Body of pancreas (tissue), 4 donors: ENCODE measurements around the gene MPND. TPM values are rescaled to one million over a fixed set of nuclear protein-coding genes. Genes with fewer than 3 reads are reported as not detected.

ENCODE experiments used
- ATAC-seq: fragments of 150-250 bp; one replicate; pipeline ENCODE4 v1.9.1; 2016
- DNase-seq, 4 donors: peaks; one replicate each; pipeline ENCODE4 v3.0.0-alpha.2; 2019
- H3K27ac ChIP-seq, 4 donors: fragments of 200-600 bp; sonication (generic); 1 replicate in 3 of 4; 2 replicates in 1 of 4; pipeline versions ENCODE4 v1.5.1 to v1.6.1; 2016 to 2019; ENCODE audit warnings: mild to moderate bottlenecking in 1 of 4, mixed read lengths in 1 of 4, moderate library complexity in 1 of 4
- H3K27me3 ChIP-seq, 2 donors: fragments of 200-600 bp; sonication (generic); one replicate each; pipeline ENCODE4 v1.6.0; 2016; ENCODE audit warnings: mild to moderate bottlenecking in 1 of 2
- H3K36me3 ChIP-seq, 2 donors: fragments of 200-600 bp; sonication (generic); replicated peaks in 1 of 2; 2 replicates each; pipeline ENCODE4 v1.5.1; 2016; ENCODE audit warnings: low read depth in 2 of 2; ENCODE audit not compliant: insufficient read depth in 1 of 2
- H3K4me1 ChIP-seq: fragments of 200-600 bp; sonication (generic); one replicate; pipeline ENCODE4 v1.6.0; 2016
- H3K4me3 ChIP-seq, 2 donors: fragments of 200-600 bp; sonication (generic); 1 replicate in 1 of 2; 2 replicates in 1 of 2; pipeline ENCODE4 v1.5.1; 2016 to 2019
- H3K9me3 ChIP-seq, 3 donors: fragments of 200-600 bp; sonication (generic); 1 replicate in 2 of 3; 2 replicates in 1 of 3; pipeline ENCODE4 v1.5.1; 2016
- CTCF ChIP-seq, 7 experiments: fragments of 450-650 bp in 4 of 7; fragments of 200-600 bp in 3 of 7; sonication (generic) in 3 of 7; IDR thresholded peaks; one replicate each; pipeline ENCODE4 v1.5.1; 2016 to 2019; ENCODE audit warnings: antibody characterized with exemption in 7 of 7
- POLR2A ChIP-seq, 3 donors: fragments of 450-650 bp; IDR thresholded peaks; one replicate each; pipeline ENCODE4 v1.6.1; 2016; ENCODE audit warnings: antibody characterized with exemption in 3 of 3, mild to moderate bottlenecking in 2 of 3
- WGBS, 2 donors: methylation state at CpG; one replicate each; pipeline ENCODE4 v1.1.5; 2017; 5-methylcytosine and 5-hydroxymethylcytosine counted together
- intact Hi-C: fragments of 100-400 bp; cut with DNase I; formaldehyde crosslinking; loops from one replicate; pipeline ENCODE4 v1.15.1; 2023
- total RNA-seq, 2 donors: library from RNA; depleted of rRNA; stranded (reverse); fragments of >200 nt; gene quantifications; one replicate each; pipeline ENCODE4 v1.1.0, GENCODE V29; 2016

The MPND gene
- total RNA-seq, 2 donors from 2014 or later, result 0.99 to 7.5 TPM

DNA sequence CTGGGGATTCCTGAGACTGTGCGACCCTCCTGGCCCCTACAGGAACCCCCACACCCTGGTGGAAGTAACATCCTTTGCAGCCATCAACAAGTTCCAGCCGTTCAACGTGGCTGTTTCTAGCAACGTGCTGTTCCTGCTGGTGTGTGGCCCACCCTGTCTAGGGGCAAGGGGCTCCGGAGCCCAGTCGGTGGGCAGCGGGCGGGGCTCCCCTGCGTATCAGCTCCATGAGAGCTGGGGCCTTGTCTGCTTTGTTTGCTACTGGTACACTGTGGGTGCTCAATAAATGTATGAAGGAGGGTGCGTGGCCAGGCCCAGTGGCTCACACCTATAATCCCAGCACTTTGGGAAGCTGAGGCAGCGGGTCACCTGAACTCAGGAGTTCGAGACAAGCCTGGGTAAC is 10.9 kb downstream of the MPND start:
- 81 to 92% methylated on average over 4 to 12 of the region's 12 CpGs for WGBS, 2 donors
- no peaks in the 10 kb centered on the region for H3K36me3 ChIP-seq

DNA sequence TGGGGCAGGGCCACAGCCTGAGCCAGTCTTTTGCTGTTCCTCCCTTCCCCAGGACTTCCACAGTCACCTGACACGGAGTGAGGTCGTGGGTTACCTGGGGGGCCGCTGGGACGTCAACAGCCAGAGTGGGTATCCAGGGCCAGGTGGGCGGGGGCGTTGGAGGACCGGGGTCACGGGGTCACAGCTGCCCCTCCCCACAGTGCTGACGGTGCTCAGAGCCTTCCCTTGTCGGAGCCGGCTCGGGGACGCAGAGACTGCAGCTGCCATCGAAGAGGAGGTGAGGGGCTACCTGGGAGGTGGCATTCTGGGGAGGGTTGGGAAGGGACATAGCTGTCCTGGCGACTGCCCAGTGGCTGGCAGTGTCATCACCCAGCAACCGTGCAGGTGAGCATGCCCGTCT is 11.5 kb downstream of the MPND start:
- peaks cover 0 to 4% of the 10 kb centered on the region in 2 donors for H3K36me3 ChIP-seq
- DNase-seq (no peak), ATAC-seq (no peak)
- no peaks in the 10 kb centered on the region for H3K27me3 ChIP-seq
- H3K9me3 ChIP-seq, result no peaks in the 10 kb centered on the region
- no peak overlapping the region for H3K27ac ChIP-seq
- 80 to 89% methylated on average over 6 to 10 of the region's 17 CpGs for WGBS, 2 donors
- intact Hi-C loops, result loop anchor here (5.0 kb wide), 1 partner anchor 88 kb away; no protein-coding TSS in a partner anchor
- H3K4me1 ChIP-seq, result no peaks in the 10 kb centered on the region
- H3K4me3 ChIP-seq, result no peak overlapping the region
- TF ChIP-seq POLR2A (IDR thresholded peaks at IDR 0.05), result no peak
- no peak for TF ChIP-seq CTCF (IDR thresholded peaks at IDR 0.05)

More for the DNA sequence above, 10.9 kb downstream of the MPND start:
- Histone ChIP-seq H3K27me3 (no peaks in the 10 kb centered on the region), H3K9me3 (no peaks in the 10 kb centered on the region), H3K4me3 (no peak overlapping the region), H3K27ac (no peak overlapping the region), H3K4me1 (no peaks in the 10 kb centered on the region)
- ATAC-seq, result no peak
- intact Hi-C loops, result loop anchor here (5.0 kb wide), 1 partner anchor 87 kb away; no protein-coding TSS in a partner anchor
- DNase-seq, result no peak
- no peak for TF ChIP-seq CTCF (IDR thresholded peaks at IDR 0.05)

DNA sequence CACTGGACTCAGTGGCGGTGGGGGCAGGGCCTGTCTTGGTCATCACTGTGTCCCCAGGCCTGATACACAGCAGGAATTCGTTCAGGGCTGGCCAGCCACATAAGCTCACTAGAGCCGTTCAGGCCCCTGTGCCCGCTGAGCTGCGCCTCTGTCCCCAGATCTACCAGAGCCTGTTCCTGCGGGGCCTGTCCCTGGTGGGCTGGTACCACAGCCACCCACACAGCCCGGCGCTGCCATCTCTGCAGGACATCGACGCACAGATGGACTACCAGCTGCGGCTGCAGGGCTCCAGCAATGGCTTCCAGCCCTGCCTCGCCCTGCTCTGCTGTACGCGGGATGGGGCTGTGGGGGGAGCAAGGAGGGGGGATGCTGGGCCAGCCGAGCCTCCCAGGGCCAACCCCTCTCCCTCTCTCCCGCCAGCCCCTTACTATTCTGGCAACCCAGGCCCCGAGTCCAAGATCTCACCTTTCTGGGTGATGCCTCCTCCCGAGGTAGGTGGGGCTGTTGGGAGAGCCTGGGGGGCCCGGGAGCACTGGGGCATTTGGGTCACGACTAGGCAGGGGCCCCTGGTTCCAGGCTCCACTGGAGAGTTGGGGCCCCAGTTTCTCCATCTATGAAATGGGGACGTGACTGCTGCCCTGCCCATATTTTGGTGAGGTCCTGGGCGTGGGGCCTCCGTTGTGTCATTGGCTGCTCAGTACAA is 13.9 kb downstream of the MPND start:
- ATAC-seq, result no peak

GRCh38 chr19:4357921-4358326 is 14.6 kb downstream of the MPND start:
- DNase-seq (no peak), ATAC-seq (no peak)
- H3K27ac ChIP-seq, result no peak overlapping the region
- intact Hi-C loops, result no loop called here
- no peaks in the 10 kb centered on the region for H3K9me3 ChIP-seq
- H3K36me3 ChIP-seq, result peaks cover 6 to 14% of the 10 kb centered on the region in 2 donors
- no peaks in the 10 kb centered on the region for H3K4me1 ChIP-seq
- no peak for TF ChIP-seq POLR2A (IDR thresholded peaks at IDR 0.05)
- no peak for TF ChIP-seq CTCF (IDR thresholded peaks at IDR 0.05)
- H3K4me3 ChIP-seq, result no peak overlapping the region
- H3K27me3 ChIP-seq, result no peaks in the 10 kb centered on the region
- 89 to 94% methylated on average over 10 to 16 of the region's 16 CpGs for WGBS, 2 donors

More for the DNA sequence above, 13.9 kb downstream of the MPND start:
- TF ChIP-seq CTCF (IDR thresholded peaks at IDR 0.05), result no peak
- TF ChIP-seq POLR2A (IDR thresholded peaks at IDR 0.05), result no peak
- intact Hi-C loops, result no loop called here
- Histone ChIP-seq H3K27ac (no peak overlapping the region), H3K4me1 (no peaks in the 10 kb centered on the region), H3K36me3 (peaks cover 5 to 9% of the 10 kb centered on the region in 2 donors), H3K9me3 (no peaks in the 10 kb centered on the region), H3K4me3 (no peak overlapping the region), H3K27me3 (no peaks in the 10 kb centered on the region)
- DNase-seq, result no peak
- WGBS, 2 donors, result 76 to 86% methylated on average over 2 to 21 of the region's 23 CpGs
